ENCODE results near the gene RACGAP1.

Gene RACGAP1

DNA sequence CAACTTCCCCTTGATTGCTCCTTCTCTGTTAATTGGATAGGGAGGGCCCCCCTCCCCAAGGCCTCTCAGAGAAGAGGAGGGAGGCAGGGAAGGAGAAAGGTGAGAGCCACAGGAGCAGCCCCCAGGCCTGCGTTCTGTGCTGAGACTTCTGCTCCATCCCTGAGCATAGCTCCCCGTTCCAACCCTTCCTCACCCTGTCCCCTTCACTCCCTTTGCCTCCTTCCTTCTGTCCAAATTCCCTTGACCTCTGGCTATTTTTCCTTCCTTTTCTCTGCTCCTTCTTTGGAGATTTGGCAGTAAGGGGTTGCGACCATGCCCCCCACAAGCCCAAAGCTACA is 31.3 kb upstream of the RACGAP1 start:
- no peak for DNase-seq (ENCODE audit: low read depth)

GRCh38 chr12:50055831-50056638 is 30.7 kb upstream of the RACGAP1 start:
- peak; percentile 34 for DNase-seq (ENCODE audit: low read depth)

- no peak for DNase-seq (ENCODE audit: low read depth)
These were observed 28.3 kb upstream of the RACGAP1 start for GRCh38 chr12:50053583-50053982.

GRCh38 chr12:50052964-50053363 is 27.7 kb upstream of the RACGAP1 start:
- no peak for DNase-seq (ENCODE audit: low read depth)

DNA sequence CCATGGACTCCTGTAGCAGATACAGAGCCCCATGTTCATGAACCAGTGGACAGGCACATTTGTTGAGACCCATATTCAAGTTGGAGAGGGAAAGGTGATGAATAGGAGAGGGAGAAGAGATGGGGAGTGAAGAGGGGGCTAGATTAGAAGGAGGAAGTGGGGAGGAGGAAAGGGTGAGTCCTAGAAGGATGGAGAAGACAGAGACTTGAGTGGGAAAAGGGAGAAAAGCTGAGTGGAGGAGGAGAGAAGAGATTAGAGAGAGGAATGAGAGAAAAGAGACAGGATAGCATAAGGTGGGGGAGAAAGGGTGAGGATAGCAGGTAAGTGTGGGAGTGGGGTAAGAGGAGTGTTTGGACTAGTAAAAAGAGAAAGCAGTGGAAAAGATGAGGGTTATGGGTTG is 27.2 kb upstream of the RACGAP1 start:
- no peak for DNase-seq (ENCODE audit: low read depth)

GRCh38 chr12:50051101-50051806 is 26.0 kb upstream of the RACGAP1 start:
- no peak for DNase-seq (ENCODE audit: low read depth)

GRCh38 chr12:50050410-50051098 is 25.3 kb upstream of the RACGAP1 start:
- DNase-seq (ENCODE audit: low read depth), result no peak

- no peak for DNase-seq (ENCODE audit: low read depth)
These were observed 24.8 kb upstream of the RACGAP1 start for GRCh38 chr12:50050119-50050385.

DNA sequence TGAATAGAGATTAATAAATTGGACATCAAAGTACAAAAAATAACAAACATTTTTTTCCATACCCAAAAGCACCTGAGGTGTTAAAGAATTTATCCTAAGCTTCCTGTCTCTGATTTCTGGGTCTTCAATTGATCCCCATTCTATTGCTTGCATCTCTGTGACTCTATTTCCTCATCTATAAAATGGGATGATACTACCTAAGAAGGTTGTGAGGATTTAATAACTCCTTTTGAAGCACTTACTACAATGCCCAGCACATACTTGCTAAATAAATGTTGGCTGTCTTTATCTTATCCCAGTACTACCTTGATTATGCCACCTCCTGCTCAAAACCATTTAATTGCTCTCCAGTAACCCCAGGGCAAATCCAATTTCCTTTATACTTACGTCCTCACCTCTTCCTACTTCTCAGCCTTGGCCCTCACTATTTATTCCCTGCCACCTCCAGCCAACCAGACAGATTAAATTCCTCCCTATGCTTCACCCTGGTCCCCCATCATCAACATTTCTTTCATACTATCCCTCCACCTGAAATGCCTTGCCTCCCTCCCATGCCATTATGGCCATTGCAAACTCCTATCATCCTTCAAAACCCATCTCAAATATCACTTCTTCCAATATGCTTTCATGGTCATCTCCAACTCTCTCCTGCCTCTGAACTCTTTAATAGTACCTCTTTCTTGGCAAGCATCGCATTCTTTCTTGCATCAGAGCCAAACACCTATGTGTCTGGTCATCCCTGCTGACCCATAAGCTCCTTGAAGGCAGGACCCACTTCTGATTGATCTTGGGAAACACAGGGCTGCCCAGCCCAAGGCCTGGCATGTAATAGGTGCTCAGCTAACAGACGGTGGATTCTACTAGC is 24.2 kb upstream of the RACGAP1 start:
- no peak for DNase-seq (ENCODE audit: low read depth)

- no peak for DNase-seq (ENCODE audit: low read depth)
These were observed 22.5 kb upstream of the RACGAP1 start for GRCh38 chr12:50047693-50048250.

GRCh38 chr12:50043854-50044253 is 18.6 kb upstream of the RACGAP1 start:
- no peak for DNase-seq (ENCODE audit: low read depth)

DNA sequence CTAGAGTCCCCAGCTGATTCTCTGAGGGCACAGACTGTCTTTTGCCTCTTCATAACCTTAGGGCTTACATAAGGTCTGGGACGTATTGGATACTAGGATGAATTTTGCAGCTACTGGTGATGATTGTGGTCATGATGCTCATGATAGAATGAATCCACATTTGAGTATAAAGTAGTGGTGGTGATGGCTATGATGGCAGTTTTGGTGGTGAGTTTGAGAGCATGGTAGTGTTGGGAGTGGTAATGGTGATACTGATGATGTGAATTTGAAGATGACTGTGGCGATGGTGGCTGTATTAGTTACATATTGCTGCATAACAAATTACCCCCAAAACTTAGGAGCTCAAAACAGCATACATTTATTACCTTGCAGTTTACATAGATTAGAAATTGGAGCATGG is 18.0 kb upstream of the RACGAP1 start:
- no peak for DNase-seq (ENCODE audit: low read depth)

- no peak for DNase-seq (ENCODE audit: low read depth)
These were observed 17.4 kb upstream of the RACGAP1 start for GRCh38 chr12:50042693-50043092.

DNA sequence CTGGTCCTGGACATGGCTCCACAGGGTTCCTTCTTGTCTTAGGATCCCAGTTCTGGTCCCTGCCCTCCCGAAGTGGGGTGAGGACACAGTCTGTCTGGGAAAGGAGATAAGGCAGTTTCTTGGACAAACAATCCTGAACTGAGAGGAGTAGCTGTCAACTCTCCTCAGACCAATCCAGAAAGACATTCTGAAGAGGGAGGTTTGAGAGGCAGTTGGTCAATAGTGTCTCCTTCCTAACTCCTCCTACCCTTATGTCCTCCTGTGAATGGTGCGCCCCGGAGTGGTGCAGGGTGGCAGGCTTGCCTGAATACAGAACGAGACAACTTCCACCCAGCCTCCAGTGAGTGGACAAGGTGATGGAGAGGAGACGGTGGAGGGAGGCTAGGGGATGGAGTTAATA is 16.7 kb upstream of the RACGAP1 start:
- DNase-seq (ENCODE audit: low read depth), result no peak

- DNase-seq (ENCODE audit: low read depth), result no peak
These were observed 16.0 kb upstream of the RACGAP1 start for GRCh38 chr12:50041062-50041860.

DNA sequence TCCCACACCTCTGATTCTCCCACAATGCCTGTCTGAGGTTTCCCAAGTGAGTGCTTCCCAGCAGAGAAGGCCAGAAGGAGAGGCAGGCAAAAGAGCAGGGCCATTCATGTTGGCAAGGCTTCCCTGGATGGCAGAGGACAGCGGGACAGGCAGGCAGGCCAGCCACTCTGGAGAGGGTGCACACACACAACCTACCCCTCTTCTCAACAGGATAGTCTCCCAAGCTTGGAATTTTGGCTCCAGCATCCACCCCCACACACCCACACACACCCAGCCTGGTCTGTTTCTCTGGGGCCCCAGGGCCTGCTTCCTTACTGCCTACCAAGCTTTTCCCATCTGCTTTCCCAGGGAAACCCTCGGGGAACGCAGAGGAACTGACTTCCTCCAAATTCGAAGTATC is 15.4 kb upstream of the RACGAP1 start:
- no peak for DNase-seq (ENCODE audit: low read depth)

DNA sequence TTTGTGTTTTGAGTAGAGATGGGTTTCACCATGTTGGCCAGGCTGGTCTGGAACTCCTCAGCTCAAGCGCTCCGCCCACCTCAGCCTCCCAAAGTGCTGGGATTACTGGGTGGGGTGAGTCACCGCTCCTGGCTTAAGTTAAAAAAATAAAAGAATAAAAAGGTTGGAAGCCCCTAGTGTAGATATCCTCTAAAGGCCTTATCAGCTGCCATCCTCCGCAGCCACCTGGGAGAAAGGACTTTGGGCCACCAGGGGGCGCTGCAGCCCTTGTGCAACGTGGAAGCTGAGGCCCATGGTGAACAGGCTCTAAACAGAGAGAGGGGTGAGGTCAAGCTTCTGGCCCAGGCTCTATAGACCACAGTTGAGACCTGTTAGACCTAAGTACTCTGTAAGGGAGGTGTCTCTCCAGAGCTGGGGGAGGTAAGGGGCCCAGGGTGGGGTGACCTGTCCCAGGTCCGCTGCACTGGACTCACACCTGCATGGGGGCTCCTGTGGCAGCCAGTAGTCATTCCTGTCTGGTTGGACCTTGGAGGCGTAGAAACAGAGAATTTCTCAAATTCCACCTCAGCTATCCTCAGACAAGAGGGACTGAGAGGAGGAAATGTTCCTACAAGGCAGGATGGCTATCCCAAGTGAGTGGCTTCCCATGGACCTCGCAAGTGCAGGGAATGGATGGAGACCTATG is 14.0 kb upstream of the RACGAP1 start:
- DNase-seq (ENCODE audit: low read depth), result peak; percentile 82

- DNase-seq (ENCODE audit: low read depth), result no peak
These were observed 13.0 kb upstream of the RACGAP1 start for GRCh38 chr12:50038336-50038735.

DNA sequence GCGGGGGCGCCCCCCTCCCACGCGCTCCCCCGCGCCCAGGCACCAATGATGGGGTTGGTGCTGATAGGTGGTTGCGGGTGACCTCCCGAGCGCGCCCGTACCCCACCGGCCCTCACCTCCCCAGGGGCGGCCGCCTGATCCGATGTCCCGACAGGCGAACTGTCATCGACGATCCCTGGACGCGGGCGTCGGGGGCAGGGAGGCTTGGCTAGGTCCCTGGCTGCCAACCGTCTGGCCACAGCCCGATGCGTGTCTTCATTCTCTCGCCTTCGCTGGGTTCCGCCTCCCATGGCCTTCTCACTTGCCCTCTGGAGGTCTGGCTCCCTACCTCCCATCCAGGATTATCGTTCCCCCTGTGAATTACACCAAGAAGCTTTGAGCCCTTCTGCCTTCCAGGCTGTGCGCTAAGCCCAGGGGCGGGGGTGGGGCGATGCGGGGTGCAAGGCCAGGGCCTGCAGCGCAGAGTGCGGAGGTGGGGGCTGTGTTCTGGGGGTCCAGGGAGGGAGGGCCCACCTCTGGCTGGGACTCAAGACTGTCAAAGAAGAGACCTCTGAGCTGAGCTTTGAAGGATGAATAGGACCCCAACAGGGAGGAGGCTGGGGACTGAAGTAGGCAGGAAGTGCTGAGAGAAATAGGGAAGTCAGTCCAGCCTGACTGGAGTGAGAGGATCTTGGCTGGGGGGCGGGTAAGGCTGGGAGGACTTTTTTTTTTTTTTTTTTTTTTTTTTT is 7.7 kb upstream of the RACGAP1 start:
- DNase-seq (ENCODE audit: low read depth), result no peak

DNA sequence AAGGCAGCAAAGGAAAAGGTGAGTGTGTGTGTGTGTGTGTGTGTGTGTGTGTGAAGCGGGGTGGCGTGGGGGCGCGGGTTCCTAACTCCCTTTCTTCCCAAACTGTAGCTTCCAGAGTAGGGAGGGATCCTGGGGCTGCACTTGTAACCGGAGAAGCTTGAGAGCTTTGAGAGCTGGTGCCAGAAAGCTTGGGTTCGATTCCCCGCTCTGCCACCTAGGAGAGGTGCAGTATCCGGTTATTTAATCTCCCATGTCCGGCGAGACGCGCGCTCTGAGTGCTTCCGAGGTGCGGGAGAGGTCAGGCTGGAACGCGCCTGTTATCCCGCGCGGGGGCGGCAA is 7.2 kb upstream of the RACGAP1 start:
- no peak for DNase-seq (ENCODE audit: low read depth)
